ENCODE measurements around the gene COL1A2. TPM values are rescaled to one million over a fixed set of nuclear protein-coding genes. Genes with fewer than 3 reads are reported as not detected.

The COL1A2 gene
- total RNA-seq, 2 donors from 2014 or later, result 67.0 to 228 TPM

DNA sequence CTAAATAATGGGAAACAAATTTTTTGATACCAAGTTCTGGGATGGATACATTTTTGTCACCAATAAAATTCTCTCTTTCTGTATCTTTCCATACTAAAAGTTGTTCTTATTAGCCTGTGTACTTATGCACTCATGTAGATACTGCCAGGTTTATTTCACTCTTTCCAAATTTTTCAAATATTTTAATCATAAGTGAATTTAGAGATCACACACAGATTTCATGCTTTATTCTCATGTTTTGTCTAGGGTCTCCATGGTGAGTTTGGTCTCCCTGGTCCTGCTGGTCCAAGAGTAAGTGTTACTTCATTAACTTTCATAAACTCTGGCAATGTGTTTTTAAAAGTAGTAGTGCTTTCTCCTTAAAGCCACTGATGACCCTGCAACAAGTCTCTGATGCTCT lies 20.3 kb downstream of the COL1A2 start:
- no peak for TF ChIP-seq CTCF (IDR thresholded peaks at IDR 0.05)
- no peaks in the 10 kb centered on the region for H3K4me1 ChIP-seq
- H3K4me3 ChIP-seq, result no peak overlapping the region
- peaks cover 70% of the 10 kb centered on the region for H3K36me3 ChIP-seq
- H3K27me3 ChIP-seq, result no peaks in the 10 kb centered on the region
- H3K27ac ChIP-seq, result no peak overlapping the region
- H3K9me3 ChIP-seq, result no peaks in the 10 kb centered on the region
- DNase-seq (ENCODE audit: low spot score), result no peak

- Histone ChIP-seq H3K27me3 (no peaks in the 10 kb centered on the region), H3K27ac (no peak overlapping the region), H3K9me3 (no peaks in the 10 kb centered on the region), H3K4me3 (no peak overlapping the region), H3K4me1 (no peaks in the 10 kb centered on the region), H3K36me3 (peaks cover 67% of the 10 kb centered on the region)
- no peak for TF ChIP-seq CTCF (IDR thresholded peaks at IDR 0.05)
- DNase-seq (ENCODE audit: low spot score), result no peak
These were observed 22.6 kb downstream of the COL1A2 start for GRCh38 chr7:94417306-94417705.

- Histone ChIP-seq H3K36me3 (peaks cover 69% of the 10 kb centered on the region), H3K4me3 (no peak overlapping the region), H3K27me3 (no peaks in the 10 kb centered on the region), H3K4me1 (no peaks in the 10 kb centered on the region), H3K9me3 (no peaks in the 10 kb centered on the region), H3K27ac (no peak overlapping the region)
- no peak for TF ChIP-seq CTCF (IDR thresholded peaks at IDR 0.05)
- no peak for DNase-seq (ENCODE audit: low spot score)
These were observed 23.2 kb downstream of the COL1A2 start for GRCh38 chr7:94417901-94418300.

DNA sequence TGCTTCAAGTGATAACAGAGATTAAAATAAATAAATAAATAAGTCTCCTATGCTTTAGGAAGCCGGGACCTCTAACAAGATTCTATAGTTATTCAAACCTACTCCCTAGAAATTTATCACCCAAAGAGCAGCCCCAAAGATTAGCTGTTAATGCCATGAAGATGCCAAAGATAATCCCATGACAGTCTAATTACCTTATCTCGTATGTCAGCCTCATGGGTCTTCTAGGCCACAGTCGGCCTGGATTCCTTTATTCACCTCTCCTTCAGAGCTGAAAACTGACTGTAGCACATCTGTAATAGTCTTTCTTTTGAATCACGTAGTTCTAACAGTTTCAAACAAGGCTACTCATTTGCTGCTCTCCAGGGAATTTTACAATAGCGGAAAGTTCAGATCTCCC lies 24.2 kb downstream of the COL1A2 start:
- Histone ChIP-seq H3K4me1 (no peaks in the 10 kb centered on the region), H3K9me3 (no peaks in the 10 kb centered on the region), H3K27ac (no peak overlapping the region), H3K4me3 (no peak overlapping the region), H3K27me3 (no peaks in the 10 kb centered on the region), H3K36me3 (peaks cover 64% of the 10 kb centered on the region)
- DNase-seq (ENCODE audit: low spot score), result no peak
- TF ChIP-seq CTCF (IDR thresholded peaks at IDR 0.05), result no peak

DNA sequence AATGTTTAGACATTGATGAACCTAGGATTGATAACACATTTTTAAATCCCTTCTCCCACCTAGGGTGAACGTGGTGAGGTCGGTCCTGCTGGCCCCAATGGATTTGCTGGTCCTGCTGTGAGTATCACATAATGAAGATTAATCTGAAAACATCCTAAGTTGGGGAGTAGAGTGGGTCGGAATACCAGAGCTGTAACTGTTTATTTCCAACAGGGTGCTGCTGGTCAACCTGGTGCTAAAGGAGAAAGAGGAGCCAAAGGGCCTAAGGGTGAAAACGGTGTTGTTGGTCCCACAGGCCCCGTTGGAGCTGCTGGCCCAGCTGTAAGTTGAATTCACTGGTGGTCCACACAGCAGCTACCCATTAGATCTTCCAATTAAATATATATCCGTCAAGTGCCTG lies 25.6 kb downstream of the COL1A2 start:
- no peak for TF ChIP-seq CTCF (IDR thresholded peaks at IDR 0.05)
- no peaks in the 10 kb centered on the region for H3K9me3 ChIP-seq
- no peaks in the 10 kb centered on the region for H3K4me1 ChIP-seq
- no peak overlapping the region for H3K27ac ChIP-seq
- peaks cover 67% of the 10 kb centered on the region for H3K36me3 ChIP-seq
- DNase-seq (ENCODE audit: low spot score), result no peak
- no peak overlapping the region for H3K4me3 ChIP-seq
- no peaks in the 10 kb centered on the region for H3K27me3 ChIP-seq

- TF ChIP-seq CTCF (IDR thresholded peaks at IDR 0.05), result no peak
- H3K4me1 ChIP-seq, result no peaks in the 10 kb centered on the region
- no peaks in the 10 kb centered on the region for H3K9me3 ChIP-seq
- no peaks in the 10 kb centered on the region for H3K27me3 ChIP-seq
- H3K27ac ChIP-seq, result no peak overlapping the region
- H3K36me3 ChIP-seq, result peaks cover 69% of the 10 kb centered on the region
- DNase-seq (ENCODE audit: low spot score), result no peak
- H3K4me3 ChIP-seq, result no peak overlapping the region
These were observed 27.0 kb downstream of the COL1A2 start for GRCh38 chr7:94421681-94422080.

Data from right atrium auricular region (tissue), 2 donors.